NCI-H187 (cell line): Measurements from ENCODE around the gene SH3RF3.

Experiments
- DNase-seq, 2 experiments: peaks; one replicate each; lab custom pipeline; 2025; lab: John Stamatoyannopoulos, UW

SH3RF3 gene

GRCh38 chr2:109503191-109503590, 374.2 kb downstream of the SH3RF3 start:
- DNase-seq = no peak

- no peak for DNase-seq
Measured at GRCh38 chr2:109507217-109507616, 378.2 kb downstream of the SH3RF3 start.

- no peak for DNase-seq
Measured at GRCh38 chr2:109507828-109508227, 378.8 kb downstream of the SH3RF3 start.

GRCh38 chr2:109508556-109508955, 379.6 kb downstream of the SH3RF3 start:
- no peak for DNase-seq

- DNase-seq = peak; percentile 15 to 31
Measured at GRCh38 chr2:109510136-109511028, 381.4 kb downstream of the SH3RF3 start.

GRCh38 chr2:109511168-109511567, 382.2 kb downstream of the SH3RF3 start:
- DNase-seq = no peak

GRCh38 chr2:109512076-109512475, 383.1 kb downstream of the SH3RF3 start:
- DNase-seq = no peak

- DNase-seq = no peak
Measured at GRCh38 chr2:109513230-109513629, 384.2 kb downstream of the SH3RF3 start.

- DNase-seq = no peak
Measured at GRCh38 chr2:109513749-109514588, 385.0 kb downstream of the SH3RF3 start.

- DNase-seq = no peak
Measured at GRCh38 chr2:109514857-109515256, 385.9 kb downstream of the SH3RF3 start.

- DNase-seq = no peak
Measured at GRCh38 chr2:109516445-109517117, 387.6 kb downstream of the SH3RF3 start.

- DNase-seq = no peak
Measured at GRCh38 chr2:109517118-109517889, 388.3 kb downstream of the SH3RF3 start.

- no peak for DNase-seq
Measured at GRCh38 chr2:109519513-109519912, 390.5 kb downstream of the SH3RF3 start.

GRCh38 chr2:109521233-109522062, 392.4 kb downstream of the SH3RF3 start:
- DNase-seq = no peak

GRCh38 chr2:109522063-109522374, 393.0 kb downstream of the SH3RF3 start:
- no peak for DNase-seq

- no peak for DNase-seq
Measured at GRCh38 chr2:109523121-109523520, 394.1 kb downstream of the SH3RF3 start.

GRCh38 chr2:109523536-109524361, 394.7 kb downstream of the SH3RF3 start:
- no peak for DNase-seq

- DNase-seq = no peak
Measured at GRCh38 chr2:109525836-109526235, 396.8 kb downstream of the SH3RF3 start.

GRCh38 chr2:109526442-109526970, 397.5 kb downstream of the SH3RF3 start:
- DNase-seq = no peak

GRCh38 chr2:109527079-109527478, 398.1 kb downstream of the SH3RF3 start:
- no peak for DNase-seq
